Stimulated activated CD4-positive, alpha-beta T cell treated with anti-CD3 and anti-CD28 coated beads, Interleukin-12 subunit alpha, Interleukin-12 subunit beta, amount 100 ng/mL, for 48 hours (primary cell): Measurements from ENCODE around the gene GTF3C5.
"Not testable (repeated sequence)": the region's sequence is repeated elsewhere in the genome, so short reads cannot be mapped to it uniquely, and the experiment has no call there.

Source experiments
- DNase-seq, 3 donors: peaks; one replicate each; pipeline ENCODE4 v3.0.0-alpha.2; 2020; ENCODE audit warnings: low read depth in 2 of 3, low spot score in 1 of 3

GTF3C5 gene

DNA sequence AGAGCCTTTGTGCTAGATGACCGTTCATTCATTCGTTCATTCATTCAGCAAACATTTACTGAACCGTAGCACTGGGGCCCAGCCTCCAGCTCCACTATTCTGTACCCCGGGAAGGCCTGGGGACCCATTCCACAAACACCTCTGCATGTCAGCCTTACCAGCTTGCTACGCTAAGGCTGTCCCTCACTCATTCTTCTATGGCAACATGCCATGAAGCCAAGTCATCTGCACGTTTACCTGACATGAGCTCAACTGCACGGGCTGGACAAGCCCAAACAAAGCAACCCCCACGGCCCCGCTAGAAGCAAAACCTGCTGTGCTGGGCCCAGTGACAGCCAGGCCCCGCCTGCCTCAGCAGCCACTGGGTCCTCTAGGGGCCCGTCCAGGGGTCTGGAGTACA, 37.0 kb downstream of the GTF3C5 start:
- no peak for DNase-seq

DNA sequence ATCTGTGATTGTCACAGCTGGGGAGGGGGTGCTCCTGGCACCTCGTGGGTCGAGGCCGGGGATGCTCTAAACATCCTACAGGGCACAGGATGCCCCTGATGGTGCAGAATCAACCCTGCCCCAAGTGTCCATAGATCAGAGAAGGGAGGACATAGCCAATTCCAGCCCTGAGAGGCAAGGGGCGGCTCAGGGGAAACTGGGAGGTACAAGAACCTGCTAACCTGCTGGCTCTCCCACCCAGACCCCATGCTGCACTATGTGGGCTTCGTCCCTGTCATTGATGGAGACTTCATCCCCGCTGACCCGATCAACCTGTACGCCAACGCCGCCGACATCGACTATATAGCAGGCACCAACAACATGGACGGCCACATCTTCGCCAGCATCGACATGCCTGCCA, 37.6 kb downstream of the GTF3C5 start:
- DNase-seq = not testable (repeated sequence)

DNA sequence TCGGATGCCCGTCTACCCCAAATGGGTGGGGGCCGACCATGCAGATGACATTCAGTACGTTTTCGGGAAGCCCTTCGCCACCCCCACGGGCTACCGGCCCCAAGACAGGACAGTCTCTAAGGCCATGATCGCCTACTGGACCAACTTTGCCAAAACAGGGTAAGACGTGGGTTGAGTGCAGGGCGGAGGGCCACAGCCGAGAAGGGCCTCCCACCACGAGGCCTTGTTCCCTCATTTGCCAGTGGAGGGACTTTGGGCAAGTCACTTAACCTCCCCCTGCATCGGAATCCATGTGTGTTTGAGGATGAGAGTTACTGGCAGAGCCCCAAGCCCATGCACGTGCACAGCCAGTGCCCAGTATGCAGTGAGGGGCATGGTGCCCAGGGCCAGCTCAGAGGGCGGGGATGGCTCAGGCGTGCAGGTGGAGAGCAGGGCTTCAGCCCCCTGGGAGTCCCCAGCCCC, 39.7 kb downstream of the GTF3C5 start:
- DNase-seq = not testable (repeated sequence)

DNA sequence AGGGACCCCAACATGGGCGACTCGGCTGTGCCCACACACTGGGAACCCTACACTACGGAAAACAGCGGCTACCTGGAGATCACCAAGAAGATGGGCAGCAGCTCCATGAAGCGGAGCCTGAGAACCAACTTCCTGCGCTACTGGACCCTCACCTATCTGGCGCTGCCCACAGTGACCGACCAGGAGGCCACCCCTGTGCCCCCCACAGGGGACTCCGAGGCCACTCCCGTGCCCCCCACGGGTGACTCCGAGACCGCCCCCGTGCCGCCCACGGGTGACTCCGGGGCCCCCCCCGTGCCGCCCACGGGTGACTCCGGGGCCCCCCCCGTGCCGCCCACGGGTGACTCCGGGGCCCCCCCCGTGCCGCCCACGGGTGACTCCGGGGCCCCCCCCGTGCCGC, 40.2 kb downstream of the GTF3C5 start:
- not testable (repeated sequence) for DNase-seq

DNA sequence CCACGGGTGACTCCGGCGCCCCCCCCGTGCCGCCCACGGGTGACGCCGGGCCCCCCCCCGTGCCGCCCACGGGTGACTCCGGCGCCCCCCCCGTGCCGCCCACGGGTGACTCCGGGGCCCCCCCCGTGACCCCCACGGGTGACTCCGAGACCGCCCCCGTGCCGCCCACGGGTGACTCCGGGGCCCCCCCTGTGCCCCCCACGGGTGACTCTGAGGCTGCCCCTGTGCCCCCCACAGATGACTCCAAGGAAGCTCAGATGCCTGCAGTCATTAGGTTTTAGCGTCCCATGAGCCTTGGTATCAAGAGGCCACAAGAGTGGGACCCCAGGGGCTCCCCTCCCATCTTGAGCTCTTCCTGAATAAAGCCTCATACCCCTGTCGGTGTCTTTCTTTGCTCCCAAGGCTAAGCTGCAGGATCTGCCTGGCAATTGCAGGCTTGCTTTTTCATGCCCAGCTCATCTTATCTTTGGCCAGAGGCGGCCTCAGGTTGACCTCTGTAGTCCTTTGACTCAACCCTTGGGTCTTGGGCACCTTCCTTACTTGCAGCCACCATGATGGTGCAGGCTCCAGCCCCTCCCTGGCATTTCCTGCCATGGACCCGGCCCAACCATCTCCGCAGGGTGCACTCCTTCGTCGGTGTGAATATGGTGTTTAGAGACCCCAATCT, 40.8 kb downstream of the GTF3C5 start:
- no peak for DNase-seq

DNA sequence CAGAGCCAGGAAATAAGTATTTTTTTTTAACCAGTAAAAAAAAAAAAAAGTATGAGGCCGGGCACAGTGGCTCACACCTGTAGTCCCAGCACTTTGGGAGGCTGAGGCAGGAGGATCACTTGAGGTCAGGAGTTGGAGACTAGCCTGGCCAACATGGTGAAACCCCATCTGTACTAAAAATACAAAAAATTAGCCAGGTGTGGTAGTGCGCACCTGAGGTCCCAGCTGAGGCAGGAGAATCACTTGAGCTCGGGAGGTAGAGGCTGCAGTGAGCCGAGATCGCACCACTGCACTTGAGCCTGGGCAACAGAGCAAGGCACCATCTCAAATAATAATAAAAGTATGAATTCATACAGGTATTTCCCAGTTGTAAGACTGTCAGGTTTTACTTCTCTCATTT, 41.4 kb downstream of the GTF3C5 start:
- not testable (repeated sequence) for DNase-seq

DNA sequence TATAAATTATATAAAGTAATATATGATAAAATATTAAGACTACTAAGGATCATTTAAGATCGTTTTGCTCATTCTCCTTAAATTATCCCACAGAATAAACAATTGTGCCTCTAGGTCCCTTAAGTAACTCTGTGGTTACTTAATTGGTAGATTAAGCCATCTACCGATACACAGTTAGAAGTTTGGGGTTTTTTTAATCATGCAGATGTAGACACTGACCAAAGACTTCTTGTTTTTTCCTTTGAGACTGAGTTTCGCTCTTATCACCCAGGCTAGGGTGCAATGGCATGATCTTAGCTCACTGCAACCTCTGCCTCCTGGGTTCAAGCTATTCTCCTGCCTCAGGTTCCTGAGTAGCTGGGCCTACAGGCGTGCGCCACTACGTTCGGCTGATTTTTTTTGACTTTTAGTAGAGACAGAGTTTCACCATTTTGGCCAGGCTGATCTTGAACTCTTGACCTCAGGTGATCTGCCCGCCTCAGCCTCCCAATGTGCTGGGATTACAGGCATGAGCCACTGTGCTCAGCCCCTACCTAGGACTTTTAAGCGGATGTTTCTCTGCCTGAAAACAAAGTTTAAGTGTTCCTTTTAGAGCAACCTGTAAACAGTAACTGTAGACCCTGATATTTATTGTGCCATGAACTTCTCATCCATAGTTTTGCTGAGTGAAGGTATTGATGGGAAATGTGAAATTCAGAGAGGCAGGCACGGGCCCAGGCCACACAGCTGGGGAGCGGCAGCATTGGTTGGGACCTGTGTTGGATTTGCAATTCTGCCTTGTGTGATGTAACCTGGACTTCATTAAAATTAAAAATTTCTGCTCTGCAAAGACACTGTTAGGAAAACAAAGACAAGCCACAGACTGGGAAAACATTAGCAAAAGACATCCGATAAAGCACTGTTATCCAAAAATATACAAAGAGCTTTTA, 42.6 kb downstream of the GTF3C5 start:
- DNase-seq = no peak

DNA sequence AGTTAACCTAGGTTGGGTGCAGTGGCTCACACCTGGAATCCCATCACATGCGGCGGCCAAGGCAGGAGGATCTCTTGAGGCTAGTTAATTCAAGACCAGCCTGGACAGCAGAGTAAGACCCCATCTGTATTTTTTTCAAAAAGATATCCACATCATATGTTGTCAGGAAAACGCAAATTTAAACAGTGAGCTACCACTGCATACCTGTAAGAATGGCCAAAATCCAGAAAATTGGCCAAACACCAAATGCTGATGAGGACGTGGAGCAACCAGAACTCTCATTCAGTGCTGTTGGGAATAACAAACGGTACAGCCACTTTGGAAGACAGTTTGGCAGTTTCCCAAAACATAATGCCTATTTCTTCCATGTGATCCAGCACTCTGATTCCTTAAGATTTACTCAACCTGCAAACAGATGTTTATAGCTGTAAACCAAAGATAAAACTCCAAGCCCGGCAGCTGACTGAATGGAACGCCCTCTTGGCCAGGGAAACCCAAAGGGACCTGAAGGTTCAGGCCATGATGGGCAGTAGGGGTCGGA, 43.4 kb downstream of the GTF3C5 start:
- DNase-seq = no peak

DNA sequence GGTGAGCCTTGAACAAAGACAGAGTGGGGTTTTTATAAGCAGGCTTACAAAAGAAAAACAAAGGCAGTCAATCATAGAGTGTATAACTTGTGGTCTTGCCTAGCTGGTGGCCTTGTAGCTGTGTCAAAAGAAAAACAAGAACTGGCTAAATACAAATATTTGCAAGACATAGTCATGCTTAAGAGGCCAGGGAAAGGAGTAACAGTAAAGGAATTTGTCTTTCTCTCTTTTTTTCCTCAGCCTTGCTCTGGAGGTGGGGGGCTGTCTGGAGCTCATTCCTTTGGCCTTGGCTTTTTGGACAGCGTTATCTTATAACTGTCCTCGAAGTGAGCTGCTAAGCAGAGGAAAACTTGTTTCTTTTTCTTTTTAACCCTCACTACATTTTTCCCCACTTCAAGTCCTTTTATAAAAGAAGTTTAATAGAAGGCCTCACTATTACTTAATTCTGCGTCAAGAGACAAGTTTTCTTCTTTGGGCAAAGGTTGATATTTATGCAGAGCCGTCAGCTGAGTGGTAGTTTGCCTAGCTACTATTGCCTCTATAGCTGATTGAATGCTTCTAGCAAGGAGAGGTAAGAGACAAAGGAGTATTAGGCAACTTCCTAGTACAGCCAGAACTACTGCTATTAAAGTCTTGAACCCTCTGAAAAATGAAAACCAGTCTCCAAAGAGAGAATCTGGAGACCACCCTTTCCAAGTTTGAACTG, 45.3 kb downstream of the GTF3C5 start:
- no peak for DNase-seq

DNA sequence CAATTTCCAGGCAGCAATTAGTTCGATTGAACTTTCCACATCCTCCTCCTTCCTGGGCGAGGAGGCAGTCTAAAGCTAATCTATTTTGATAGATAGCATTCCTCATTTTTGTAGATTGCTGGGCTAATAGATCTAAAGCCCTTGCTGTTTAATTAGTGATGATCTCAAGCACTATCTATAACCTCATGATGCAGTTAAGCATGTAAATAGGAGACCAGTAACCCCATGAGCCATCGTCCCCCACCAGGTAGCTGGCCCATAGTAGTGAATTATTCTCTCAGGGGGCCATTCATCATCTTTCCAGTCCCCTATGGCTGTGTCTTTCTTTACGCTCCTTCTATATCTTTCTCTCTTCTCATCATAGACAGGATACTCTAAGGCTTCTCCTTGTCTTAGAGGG, 45.9 kb downstream of the GTF3C5 start:
- DNase-seq = no peak

DNA sequence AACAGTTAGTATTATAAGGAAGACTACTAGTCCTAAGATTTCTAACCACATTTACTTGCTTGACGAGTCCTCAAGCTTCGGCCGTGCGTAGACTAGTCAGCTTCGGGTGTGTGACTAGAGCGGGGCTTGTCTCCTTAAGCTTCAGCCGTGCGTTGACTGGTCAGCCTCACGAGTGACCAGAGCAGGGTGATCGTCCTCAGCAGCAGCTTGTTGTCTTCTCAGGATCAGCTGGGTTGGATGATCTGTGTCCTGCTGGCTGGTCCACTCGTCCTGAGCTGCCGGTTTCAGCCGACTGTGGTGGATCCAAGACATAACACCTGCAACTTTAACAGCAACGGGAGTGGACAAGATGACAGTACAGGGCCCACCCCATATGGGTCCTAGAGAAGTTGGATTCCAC, 47.7 kb downstream of the GTF3C5 start:
- DNase-seq = no peak

DNA sequence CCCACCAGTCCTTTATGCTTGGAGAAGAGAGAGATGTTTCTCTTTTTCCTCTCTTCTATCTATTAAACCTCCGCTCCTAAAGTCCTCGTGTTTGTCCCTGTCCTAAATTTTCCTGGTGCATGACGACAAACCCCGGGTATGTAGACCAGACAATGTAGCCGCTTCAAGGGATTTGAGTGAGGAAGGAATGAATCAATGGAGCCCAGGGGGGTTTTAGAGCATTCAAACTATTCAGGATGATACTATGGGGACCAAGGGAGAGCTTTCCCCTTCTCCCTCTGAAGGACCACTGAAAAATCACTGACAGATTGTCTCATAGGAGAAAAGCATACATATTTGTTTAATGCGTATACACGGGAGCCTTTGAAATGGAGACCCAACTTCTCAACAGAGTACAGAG, 49.4 kb downstream of the GTF3C5 start:
- no peak for DNase-seq

DNA sequence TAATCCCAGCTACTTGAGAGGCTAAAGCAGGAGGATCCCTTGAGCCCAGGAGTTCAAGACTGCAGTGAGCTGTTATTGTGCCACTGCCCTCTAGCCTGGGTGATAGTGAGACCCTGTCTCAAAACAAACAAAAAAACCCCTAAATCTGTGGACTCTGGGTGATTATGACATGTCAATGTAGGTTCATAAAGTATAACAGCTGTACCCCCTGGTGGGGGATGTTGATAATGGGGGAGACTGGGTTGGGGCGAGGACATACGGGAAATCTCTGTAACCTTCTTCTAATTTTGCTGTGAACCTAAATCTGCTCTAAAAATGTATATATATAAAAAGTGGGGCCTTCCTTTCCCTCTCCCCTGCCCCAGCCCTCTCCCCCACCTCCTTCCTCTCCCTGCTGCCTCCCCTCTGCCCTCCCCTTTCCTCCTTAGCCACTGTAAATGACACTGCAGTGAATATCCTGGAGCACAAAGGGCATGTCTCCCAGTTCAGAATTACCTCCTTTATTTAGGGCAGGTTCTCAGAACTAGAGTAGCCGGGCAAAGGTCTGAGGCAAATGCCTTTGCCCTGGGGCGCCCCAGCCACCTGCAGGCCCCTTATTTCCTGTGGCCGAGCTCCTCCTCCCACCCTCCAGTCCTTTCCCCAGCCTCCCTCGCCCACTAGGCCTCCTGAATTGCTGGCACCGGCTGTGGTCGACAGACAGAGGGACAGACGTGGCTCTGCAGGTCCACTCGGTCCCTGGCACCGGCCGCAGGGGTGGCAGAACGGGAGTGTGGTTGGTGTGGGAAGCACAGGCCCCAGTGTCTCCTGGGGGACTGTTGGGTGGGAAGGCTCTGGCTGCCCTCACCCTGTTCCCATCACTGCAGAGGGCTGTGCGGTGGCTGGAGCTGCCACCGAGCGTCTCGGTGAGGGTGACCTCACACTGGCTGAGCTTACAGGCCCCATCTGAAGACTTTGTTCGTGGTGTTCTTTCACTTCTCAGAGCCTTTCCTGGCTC, 50.3 kb downstream of the GTF3C5 start:
- DNase-seq = not testable (repeated sequence)

DNA sequence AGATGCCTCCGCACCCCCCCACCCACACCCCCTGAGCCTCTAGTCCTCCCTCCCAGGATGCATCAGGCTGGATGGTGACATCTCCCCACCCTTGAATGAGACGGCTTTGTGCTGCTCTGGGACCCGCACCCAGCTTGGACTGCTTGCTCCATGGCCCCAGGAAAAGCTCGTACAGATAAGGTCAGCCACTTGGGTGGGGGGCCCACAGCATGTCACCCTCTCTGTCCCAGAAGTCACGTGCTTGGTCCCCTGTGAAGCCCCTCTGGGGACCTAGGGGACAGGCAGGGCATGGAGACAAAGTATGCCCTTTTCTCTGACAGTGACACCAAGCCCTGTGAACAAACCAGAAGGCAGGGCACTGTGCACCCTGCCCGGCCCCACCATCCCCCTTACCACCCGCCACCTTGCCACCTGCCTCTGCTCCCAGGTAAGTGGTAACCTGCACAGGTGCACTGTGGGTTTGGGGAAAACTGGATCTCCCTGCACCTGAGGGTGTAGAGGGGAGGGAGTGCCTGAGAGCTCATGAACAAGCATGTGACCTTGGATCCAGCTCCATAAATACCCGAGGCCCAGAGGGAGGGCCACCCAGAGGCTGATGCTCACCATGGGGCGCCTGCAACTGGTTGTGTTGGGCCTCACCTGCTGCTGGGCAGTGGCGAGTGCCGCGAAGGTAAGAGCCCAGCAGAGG, 51.3 kb downstream of the GTF3C5 start:
- not testable (repeated sequence) for DNase-seq

DNA sequence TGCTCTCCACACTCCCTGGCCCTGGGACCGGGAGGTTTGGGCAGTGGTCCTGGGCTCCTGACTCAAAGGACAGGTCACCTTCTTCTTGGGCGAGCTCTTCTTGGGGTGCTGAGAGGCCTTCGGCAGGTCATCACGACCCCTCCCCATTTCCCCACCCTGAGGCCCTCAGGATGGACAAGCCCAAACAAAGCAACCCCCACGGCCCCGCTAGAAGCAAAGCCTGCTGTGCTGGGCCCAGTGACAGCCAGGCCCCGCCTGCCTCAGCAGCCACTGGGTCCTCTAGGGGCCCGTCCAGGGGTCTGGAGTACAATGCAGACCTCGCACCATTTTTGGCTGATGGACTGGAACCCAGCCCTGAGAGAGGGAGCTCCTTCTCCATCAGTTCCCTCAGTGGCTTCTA, 52.9 kb downstream of the GTF3C5 start:
- DNase-seq = not testable (repeated sequence)

DNA sequence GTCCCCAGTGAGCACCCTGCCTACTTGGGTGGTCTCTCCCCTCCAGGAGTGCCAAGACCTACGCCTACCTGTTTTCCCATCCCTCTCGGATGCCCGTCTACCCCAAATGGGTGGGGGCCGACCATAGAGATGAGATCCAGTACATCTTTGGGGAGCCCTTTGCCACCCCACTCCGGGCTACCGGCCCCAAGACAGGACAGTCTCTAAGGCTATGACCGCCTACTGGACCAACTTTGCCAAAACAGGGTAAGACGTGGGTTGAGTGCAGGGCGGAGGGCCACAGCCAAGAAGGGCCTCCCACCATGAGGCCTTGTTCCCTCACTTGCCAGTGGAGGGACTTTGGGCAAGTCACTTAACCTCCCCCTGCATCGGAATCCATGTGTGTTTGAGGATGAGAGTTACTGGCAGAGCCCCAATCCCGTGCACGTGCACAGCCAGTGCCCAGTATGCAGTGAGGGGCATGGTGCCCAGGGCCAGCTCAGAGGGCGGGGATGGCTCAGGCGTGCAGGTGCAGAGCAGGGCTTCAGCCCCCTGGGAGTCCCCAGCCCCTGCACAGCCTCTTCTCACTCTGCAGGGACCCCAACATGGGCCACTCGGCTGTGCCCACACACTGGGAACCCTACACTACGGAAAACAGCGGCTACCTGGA, 55.5 kb downstream of the GTF3C5 start:
- not testable (repeated sequence) for DNase-seq

DNA sequence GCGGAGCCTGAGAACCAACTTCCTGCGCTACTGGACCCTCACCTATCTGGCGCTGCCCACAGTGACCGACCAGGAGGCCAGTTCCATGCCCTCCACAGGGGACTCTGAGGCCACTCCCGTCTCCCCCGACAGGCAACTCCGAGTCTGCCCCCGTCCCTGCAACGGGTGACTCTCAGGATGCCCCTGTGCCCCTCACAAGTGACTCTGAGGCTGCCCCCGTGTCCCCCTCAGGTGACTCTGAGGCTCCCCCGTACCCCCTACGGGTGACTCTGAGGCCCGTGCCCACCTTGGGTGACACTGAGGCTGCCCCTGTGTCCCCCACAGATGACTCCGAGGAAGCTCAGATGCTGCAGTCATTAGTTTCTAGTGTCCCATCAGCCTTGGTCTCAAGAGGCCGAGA, 56.1 kb downstream of the GTF3C5 start:
- no peak for DNase-seq

DNA sequence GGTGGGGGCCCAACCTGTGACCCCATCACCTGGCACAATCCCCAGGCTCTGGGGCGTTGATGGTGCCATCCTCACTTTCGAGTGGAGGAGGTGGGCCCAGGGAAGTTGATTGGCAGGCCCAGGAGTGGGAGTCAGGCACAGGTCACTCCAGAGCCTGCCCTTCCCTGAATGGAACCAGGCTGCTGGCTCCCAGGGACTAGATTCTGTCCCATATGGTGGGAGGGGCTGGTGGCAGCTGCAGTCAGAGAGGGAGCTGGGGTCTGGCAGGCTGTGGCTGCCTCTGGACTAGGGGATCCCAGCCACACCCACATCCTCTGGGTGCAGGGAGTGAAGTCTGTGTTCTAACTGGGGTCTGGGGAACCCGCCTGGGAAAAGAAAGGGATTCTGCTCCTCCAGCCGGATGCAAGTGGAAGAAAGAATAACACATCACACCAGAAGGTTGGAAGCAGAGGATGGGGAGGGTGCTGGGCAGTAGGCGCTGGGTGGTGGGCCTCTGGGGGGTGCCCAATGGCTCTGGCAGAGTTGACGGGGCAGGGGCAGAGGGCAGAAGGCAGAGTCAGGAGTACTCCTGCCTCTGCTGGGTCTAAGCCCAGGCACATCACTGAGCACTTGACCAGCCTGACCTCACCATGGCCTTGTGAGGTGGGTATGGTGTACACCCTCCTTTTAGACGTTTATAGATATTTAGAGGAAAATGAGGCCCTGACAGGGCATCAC, 56.8 kb downstream of the GTF3C5 start:
- no peak for DNase-seq
